Measurements from ENCODE around the gene SYNE1.

DNA sequence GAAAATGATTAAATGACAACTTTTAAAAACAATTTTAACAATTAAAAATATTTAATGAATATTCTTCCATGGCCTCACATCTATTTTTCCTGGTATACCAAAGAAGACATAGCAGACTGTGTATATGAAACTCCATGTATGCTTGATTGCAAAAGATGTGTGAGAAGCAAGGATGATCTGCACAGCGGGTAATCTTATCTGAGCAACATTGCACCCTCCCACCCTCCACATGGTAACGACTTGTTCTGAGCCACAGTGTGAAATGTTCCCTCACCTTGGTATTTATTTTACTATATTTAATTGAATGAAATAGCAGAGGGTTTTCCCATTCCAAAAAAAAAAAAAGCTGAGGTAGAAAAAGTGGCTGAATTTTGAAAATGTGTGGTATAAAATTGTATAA is 204.4 kb downstream of the SYNE1 start:
- no peak for TF ChIP-seq POLR2A (IDR thresholded peaks at IDR 0.05)
- TF ChIP-seq, protein P1, sequence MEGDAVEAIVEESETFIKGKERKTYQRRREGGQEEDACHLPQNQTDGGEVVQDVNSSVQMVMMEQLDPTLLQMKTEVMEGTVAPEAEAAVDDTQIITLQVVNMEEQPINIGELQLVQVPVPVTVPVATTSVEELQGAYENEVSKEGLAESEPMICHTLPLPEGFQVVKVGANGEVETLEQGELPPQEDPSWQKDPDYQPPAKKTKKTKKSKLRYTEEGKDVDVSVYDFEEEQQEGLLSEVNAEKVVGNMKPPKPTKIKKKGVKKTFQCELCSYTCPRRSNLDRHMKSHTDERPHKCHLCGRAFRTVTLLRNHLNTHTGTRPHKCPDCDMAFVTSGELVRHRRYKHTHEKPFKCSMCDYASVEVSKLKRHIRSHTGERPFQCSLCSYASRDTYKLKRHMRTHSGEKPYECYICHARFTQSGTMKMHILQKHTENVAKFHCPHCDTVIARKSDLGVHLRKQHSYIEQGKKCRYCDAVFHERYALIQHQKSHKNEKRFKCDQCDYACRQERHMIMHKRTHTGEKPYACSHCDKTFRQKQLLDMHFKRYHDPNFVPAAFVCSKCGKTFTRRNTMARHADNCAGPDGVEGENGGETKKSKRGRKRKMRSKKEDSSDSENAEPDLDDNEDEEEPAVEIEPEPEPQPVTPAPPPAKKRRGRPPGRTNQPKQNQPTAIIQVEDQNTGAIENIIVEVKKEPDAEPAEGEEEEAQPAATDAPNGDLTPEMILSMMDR (IDR thresholded peaks at IDR 0.05) = no peak
